IMR-90 (cell line): ENCODE measurements around the gene SMAD7.

Experiments used
- BHLHE40 ChIP-seq: fragments of 150-350 bp; IDR thresholded peaks from 2 replicates; pipeline ENCODE4 v1.6.1; 2016; ENCODE audit warnings: mild to moderate bottlenecking, low read depth, low read length
- CEBPB ChIP-seq: IDR thresholded peaks from 2 replicates; pipeline ENCODE4 v1.6.1; 2012; ENCODE audit warnings: low read depth, low read length, improper control_type of control experiment
- FOS ChIP-seq: fragments of 150-350 bp; IDR thresholded peaks from 2 replicates; pipeline ENCODE4 v1.6.1; 2016; ENCODE audit warnings: low read depth, low read length
- MAFK ChIP-seq: IDR thresholded peaks from 2 replicates; pipeline ENCODE4 v1.6.1; 2012; ENCODE audit warnings: low read depth, low read length, improper control_type of control experiment
- MAZ ChIP-seq: IDR thresholded peaks from 2 replicates; pipeline ENCODE4 v1.6.1; 2012; ENCODE audit warnings: low read depth, mild to moderate bottlenecking, low read length, improper control_type of control experiment, moderate library complexity, borderline replicate concordance
- NFE2L2 ChIP-seq: fragments of 150-350 bp; IDR thresholded peaks from 2 replicates; pipeline ENCODE4 v1.6.1; 2016; ENCODE audit warnings: low read depth, mild to moderate bottlenecking, low read length
- POLR2A ChIP-seq: IDR thresholded peaks from 2 replicates; pipeline ENCODE4 v1.6.1; 2012; ENCODE audit warnings: mild to moderate bottlenecking, low read depth, low read length
- RAD21 ChIP-seq: IDR thresholded peaks from 2 replicates; pipeline ENCODE4 v1.6.1; 2012; ENCODE audit warnings: low read length, improper control_type of control experiment
- RCOR1 ChIP-seq: IDR thresholded peaks from 2 replicates; pipeline ENCODE4 v1.6.1; 2012; ENCODE audit warnings: mild to moderate bottlenecking, low read length, improper control_type of control experiment; ENCODE audit not compliant: insufficient replicate concordance
- RFX5 ChIP-seq: IDR thresholded peaks from 2 replicates; pipeline ENCODE4 v1.8.0; 2012; ENCODE audit warnings: low read depth, mild to moderate bottlenecking, low read length, moderate library complexity
- SMC3 ChIP-seq: fragments of 150-350 bp; IDR thresholded peaks from 2 replicates; pipeline ENCODE4 v1.6.1; 2016; ENCODE audit warnings: low read depth, mild to moderate bottlenecking, antibody characterized with exemption, low read length, moderate library complexity
- TF ChIP-seq, protein P1 (sequence below): conservative IDR thresholded peaks from 2 replicates; pipeline ENCODE4 v1.5.1; 2012; ENCODE audit warnings: mild to moderate bottlenecking, low read depth, low read length, improper control_type of control experiment
- TF ChIP-seq, protein P2 (sequence below): fragments of 150-350 bp; IDR thresholded peaks from 2 replicates; pipeline ENCODE4 v1.6.1; 2017; ENCODE audit warnings: mild to moderate bottlenecking, antibody characterized with exemption, low read length, low read depth

DNA sequence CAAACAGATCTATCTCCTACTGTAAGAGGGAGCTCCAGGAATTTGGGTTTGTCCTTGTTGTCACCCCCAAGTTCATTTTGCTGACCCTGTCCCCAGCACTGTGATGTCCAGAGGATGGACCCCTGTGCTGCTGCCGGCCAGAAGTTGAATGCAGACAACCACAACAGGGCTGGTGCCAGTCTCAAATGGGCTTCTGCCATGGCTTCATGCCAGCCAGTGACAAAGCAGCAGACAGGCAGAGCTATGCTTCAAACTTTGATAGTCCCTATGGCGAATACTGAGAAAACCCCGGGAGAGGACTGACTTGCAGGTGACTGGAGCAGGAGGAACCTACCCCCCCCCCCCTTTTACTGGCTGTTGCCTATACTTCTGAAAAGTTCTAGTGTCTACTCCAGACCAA, 3.2 kb downstream of the SMAD7 start:
- TF ChIP-seq, protein P1, sequence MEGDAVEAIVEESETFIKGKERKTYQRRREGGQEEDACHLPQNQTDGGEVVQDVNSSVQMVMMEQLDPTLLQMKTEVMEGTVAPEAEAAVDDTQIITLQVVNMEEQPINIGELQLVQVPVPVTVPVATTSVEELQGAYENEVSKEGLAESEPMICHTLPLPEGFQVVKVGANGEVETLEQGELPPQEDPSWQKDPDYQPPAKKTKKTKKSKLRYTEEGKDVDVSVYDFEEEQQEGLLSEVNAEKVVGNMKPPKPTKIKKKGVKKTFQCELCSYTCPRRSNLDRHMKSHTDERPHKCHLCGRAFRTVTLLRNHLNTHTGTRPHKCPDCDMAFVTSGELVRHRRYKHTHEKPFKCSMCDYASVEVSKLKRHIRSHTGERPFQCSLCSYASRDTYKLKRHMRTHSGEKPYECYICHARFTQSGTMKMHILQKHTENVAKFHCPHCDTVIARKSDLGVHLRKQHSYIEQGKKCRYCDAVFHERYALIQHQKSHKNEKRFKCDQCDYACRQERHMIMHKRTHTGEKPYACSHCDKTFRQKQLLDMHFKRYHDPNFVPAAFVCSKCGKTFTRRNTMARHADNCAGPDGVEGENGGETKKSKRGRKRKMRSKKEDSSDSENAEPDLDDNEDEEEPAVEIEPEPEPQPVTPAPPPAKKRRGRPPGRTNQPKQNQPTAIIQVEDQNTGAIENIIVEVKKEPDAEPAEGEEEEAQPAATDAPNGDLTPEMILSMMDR = no peak
- no peak for TF ChIP-seq CEBPB
- no peak for TF ChIP-seq NFE2L2
- no peak for TF ChIP-seq POLR2A
- no peak for TF ChIP-seq MAFK
- no peak for TF ChIP-seq FOS
- TF ChIP-seq BHLHE40 = no peak
- no peak for TF ChIP-seq MAZ
- TF ChIP-seq SMC3 = no peak
- no peak for TF ChIP-seq RCOR1
- TF ChIP-seq, protein P2, sequence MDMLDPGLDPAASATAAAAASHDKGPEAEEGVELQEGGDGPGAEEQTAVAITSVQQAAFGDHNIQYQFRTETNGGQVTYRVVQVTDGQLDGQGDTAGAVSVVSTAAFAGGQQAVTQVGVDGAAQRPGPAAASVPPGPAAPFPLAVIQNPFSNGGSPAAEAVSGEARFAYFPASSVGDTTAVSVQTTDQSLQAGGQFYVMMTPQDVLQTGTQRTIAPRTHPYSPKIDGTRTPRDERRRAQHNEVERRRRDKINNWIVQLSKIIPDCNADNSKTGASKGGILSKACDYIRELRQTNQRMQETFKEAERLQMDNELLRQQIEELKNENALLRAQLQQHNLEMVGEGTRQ = no peak
- no peak for TF ChIP-seq RFX5
- no peak for TF ChIP-seq RAD21
